HUDEP-2 (cell line): ENCODE data around the gene TMOD1.
"Not testable (repeated sequence)": the region's sequence is repeated elsewhere in the genome, so short reads cannot be mapped to it uniquely, and the experiment has no call there.

Source experiments
- DNase-seq, 76 experiments: peaks; one replicate each; lab custom pipeline; 2025; ENCODE audit not compliant: unreplicated experiment in 76 of 76; lab: John Stamatoyannopoulos, UW

Gene TMOD1

DNA sequence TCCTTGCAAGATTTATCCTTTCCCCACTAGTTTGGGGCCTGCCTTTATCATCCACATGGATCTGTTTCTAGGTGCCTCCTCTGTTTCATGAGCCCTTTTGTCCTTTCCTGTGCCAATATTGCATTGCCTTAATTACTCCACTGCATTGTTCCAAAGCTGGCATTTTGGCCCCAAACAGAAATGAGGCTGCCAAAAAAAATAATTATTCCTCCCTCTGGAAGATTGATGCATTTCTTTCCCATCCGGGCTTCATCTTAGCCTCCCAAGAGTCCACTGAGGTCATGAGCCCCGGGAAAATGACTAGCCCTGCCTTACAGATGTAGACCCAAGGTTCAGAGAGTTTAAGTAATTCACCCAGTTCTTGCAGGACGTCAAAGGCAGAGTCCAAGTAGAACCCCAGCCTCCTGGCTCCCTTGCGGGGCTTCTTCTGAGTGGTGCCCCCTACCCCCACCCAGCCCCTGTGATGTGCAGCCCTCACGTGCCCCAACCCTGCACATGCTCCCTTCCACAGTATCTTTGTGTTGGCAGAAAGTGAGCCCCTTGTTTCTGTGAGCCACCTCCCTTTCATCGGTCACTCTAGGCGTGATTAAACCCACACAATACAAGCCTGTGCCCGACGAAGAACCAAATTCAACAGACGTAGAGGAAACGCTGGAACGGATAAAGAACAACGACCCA lies 62.1 kb downstream of the TMOD1 start:
- DNase-seq, result no peak

DNA sequence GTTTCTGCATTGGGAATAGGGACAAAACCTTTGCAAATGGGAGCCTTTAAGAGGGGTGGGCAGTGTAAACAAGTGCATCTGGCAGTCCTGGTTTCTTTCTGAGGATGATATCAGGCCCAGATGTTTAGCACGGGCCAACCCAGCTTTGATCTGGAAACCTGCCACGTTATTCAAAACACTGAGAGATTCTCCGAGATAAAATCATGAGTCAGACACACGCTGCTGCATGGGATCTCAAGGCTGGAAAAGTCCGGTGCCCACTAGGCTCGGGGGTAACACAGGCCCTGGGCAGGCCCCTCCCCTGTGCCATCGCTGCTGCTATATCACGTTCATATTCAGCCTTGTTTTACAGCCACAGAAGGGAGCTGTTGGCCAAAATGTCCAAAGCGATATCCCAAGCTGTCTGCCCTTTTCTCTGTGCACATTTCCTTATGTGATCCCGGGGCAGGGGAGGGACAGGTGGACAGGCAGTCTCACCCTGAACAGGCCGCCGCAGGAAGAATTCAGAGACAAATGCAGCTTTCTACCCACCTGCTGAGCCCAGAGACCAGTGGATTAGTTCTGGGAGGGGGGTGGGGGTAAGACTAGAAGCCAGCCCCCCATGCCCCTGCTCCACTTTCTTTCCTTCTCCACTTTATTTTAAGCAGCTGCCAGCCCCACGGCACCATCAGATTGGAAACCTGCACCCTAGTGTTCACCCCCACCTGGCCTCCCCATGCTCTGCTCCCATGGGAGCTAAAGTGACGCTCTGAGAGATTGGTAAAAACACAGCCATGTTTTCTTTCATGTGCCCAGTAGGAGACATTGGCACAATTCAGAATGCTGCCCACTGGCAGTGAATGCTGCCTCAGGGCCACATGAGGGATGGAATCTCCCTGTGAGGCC lies 63.1 kb downstream of the TMOD1 start:
- DNase-seq, result peak in 72 of 76 experiments; percentile 8 to 94 (median 76)

DNA sequence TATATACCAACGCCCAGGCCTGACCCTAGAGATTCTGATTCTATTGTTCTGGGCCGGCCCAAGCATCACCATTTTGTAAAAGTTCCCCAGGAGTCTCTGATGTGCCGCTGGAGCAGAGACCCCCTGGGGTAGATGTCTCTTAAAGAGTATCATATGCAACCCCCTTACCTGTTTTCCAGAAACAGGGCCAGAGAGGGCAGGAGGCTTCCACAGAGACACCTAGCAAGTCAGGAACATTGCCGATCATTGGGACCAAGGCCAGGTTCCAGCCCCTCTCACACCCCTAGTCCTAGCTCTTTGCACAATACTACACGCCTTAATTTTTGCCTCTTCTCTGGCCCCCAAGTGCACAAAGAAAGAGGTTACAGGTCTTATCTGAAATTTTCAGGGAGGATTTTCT lies 63.8 kb downstream of the TMOD1 start:
- no peak for DNase-seq

DNA sequence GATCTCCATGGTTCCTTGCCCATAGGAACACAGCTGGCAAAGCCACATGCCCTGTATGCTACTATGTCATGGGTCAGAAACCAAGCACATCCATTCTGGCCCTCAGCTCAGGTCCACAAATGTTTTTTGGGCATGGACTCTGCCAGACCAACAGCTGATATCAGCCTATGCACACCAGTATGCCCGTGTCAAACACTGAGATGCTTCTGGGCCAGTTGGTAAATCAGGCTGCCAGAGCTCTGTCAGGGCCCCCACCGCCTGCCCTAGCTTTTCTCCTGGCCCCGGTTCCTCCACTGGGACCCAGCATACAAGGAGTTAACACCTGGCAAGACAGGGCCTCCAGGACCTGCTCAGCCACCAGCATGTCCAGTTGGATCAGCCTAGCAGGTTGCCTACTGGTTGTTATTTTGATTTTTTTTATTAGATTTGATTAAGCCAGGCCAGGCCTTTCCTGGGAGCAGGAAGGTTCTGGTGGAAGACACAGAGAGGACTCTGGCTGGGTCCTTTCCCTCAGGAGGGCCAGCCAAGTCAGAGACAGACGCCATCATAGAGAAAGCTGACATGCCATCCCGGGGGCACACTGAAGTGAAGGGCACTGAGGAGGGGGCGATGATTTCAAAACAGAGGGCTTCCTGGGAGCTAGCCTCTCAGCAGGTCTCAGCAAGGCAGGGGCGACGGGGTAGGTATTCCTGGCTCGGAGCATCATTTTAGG lies 65.9 kb downstream of the TMOD1 start:
- peak in 1 of 76 experiments; percentile 27 for DNase-seq

DNA sequence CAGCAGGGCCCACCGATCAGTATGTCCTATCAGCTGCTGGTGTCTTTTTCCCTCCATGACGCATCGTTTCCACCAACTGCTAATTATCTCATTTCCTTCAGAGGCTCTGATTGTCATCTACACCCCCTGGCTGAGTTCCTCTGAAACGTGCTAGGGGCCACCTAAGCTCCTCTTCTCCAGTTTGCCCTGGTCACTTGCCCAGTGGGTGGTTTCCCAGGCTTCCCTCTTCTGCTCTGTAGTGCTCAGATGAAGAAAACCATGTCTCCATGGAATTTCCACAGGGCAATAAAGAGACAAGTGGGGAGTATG lies 66.4 kb downstream of the TMOD1 start:
- peak in 68 of 76 experiments; percentile 10 to 91 (median 54) for DNase-seq

DNA sequence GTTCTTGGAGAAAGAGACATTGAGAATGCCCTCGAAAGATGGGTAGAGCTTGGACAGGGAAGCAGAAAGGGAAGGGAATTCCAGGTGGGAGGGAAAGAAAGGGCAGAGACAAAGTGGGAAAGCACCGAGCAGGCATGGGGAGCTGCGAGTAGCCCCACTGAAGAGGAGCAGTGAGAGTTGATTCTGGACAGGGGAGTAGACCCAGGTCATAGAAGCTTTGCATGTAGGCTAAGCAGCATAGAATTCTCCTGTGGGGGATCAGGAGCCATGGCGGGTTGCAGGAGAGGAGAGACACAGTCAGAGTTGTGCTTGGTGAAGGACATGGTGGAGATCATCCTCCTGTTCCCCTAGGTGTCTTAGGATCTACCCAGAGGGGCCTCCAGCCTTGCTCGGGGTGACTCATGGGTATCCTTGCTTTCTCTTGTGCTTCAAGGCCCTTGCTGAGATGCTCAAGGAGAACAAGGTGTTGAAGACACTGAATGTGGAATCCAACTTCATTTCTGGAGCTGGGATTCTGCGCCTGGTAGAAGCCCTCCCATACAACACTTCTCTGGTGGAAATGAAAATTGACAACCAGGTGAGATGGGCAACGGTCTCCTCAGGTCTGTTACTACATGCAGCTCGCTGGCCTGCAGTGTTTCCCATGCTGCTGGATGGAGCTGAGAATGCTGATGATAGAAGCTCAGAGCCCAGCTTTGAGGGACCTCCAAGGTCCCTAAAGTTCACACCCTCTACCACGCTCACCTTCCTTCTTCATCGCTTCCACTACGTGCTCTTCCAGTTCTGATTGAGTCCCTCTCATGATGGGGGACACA lies 67.2 kb downstream of the TMOD1 start:
- no peak for DNase-seq

DNA sequence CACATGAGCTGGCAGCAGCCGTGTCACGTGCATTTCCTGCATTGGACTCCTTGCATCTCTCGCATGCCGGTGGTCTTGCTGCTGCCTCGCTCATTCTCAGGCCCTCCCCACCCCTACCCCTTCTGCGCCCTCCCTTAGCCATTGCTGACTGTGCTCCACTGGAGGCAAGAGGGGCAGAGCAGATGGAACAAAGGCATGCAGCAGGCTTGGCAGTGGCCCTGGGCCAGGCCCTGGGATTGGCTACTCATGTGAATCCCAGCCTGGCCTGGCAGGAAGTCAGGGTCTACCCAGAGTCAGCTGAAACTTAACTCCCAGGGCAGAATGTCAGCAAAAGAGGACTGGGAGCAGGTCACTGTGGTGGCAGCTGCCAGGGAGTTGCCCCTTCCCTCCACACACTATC lies 69.4 kb downstream of the TMOD1 start:
- DNase-seq, result no peak

DNA sequence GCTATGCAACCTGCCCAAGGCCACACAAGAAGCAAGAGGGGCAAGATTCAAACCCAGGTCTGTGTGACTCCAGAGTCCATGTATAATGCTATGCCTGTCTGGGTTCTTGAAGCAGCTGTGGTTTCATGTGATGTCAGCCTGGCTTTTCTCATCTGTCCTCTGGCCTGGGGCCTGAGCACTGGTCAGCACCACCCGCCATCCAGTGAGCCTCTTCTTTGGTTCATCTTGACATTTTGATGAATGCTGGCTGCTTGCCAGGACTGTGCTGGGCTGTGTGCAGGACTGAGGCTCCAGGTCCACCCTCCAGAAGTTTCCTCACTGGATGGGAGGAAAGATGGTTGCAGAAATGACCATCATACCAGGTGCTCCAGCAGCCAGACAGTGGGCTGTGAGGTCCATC lies 70.2 kb downstream of the TMOD1 start:
- DNase-seq, result peak in 1 of 76 experiments; percentile 0

DNA sequence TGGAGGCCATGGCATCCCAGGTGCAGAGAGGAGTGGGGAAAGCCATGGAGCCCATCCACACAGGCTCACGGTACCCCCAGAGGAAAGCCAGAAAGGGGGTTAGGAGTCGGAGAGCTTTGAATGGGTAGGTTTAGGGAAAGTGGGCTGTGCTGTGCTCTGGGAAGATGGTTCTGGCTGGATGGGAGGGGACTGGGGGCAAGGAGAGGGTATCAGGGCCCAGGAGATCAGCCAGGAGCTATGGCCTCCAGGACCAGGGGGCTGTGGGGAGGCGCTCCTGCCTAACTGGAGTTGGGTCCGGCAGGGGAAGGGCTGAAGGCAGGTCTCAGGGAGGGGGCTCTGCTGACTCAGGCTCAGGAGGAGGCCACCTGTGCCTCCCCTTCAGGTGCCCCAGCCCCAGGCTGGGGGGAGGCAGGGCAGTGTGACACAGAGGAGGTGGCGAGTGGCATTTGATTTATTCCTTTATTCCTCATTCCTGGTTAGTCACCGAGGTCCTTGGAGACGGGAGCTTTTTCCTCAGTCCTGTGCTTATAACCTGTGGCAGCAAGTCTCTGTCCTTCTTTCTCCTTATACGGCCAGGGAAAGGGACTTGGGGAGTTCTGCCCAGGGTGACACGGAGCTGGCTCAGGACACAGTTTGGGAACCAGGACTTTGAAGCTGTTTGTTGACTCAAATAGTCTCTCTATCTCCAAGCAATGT lies 70.9 kb downstream of the TMOD1 start:
- no peak for DNase-seq

DNA sequence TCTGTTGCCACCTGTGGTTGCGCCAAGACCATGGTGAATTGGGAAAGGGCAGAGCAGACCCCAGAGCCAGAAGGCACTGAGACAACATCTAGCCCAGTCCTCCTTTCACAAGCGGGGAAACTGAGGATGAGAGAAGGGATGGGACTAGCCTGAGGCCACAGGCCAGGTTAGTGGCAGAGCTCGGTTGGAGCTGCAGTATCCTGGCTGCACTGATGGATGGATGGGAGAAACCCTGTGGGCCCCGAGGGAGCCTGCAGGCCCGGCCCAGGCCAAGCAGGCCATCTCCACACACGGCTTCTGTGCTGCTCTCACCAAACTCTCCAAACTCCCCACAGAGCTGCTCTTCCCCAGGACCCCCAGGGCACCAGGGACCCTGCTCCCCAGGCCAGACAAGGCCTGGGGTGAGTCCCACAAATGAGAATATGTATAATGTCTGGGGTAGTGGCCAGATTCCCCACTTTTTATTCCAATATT lies 71.5 kb downstream of the TMOD1 start:
- DNase-seq, result no peak

DNA sequence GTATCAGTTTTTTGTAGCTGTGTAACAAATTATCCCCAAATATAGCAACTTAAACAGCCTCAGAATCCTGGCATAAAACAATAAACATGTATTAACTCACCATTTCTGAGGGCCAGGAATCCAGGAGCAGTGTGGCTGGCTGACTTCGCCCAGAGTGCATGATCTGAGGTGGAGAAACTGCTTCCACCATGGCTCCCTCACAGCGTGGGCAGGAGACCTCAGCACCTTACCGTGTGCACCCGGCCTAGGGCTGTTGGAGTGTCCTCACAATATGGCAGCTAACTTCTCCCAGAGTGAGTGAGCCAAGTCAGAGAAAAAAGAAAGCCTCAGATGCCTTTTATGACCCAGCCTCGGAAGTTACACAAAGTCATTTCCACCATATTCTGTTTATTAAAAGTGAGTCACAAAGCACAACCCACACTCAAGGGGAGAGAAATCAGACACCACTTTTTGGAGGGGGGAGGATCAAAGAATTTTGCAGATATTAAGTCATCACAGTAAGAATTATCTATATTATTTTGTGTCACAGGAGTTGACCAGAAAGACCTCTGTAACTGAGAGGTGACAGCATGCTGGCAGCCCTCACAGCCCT lies 72.1 kb downstream of the TMOD1 start:
- DNase-seq, result no peak

DNA sequence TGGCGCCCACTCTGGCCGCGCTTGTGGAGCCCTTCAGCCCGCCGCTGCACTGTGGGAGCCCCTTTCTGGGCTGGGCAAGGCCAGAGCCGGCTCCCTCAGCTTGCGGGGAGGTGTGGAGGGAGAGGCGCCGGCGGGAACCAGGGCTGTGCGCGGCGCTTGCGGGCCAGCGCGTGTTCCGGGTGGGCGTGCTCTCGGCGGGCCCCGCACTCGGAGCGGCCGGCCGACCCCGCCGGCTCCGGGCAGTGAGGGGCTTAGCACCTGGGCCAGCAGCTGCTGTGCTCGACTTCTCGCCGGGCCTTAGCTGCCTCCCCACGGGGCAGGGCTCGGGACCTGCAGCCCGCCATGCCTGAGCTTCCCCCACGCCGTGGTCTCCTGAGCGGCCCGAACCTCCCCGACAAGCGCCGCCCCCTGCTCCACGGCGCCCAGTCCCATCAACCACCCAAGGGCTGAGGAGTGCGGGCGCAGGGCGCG lies 72.7 kb downstream of the TMOD1 start:
- not testable (repeated sequence) for DNase-seq

DNA sequence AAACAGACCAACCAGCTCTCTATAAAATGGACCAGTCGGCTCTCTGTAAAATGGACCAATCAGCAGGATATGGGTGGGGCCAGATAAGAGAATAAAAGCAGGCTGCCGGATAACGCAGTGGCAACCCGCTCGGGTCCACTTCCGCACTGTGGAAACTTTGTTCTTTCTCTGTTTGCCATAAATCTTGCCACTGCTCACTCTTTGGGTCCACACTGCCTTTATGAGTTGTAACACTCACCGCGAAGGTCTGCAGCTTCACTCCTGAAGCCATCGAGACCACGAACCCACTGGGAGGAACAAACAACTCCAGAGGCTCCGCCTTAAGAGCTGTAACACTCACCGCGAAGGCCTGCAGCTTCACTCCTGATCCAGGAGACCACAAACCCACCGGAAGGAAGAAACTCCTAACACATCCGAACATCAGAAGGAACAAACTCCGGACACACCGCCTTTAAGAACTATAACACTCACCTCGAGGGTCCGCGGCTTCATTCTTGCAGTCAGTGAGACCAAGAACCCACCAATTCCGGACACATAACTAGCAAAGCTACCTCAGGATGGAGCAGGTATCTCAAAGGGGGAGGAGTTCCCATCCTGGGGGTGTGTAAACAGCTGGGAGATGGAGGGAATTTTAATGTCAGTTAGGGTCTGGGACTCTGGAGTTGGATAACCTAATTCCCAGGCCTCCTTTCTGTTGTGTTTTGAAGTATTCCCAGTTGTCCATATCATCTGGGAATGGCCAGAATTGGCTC lies 73.6 kb downstream of the TMOD1 start:
- not testable (repeated sequence) for DNase-seq

DNA sequence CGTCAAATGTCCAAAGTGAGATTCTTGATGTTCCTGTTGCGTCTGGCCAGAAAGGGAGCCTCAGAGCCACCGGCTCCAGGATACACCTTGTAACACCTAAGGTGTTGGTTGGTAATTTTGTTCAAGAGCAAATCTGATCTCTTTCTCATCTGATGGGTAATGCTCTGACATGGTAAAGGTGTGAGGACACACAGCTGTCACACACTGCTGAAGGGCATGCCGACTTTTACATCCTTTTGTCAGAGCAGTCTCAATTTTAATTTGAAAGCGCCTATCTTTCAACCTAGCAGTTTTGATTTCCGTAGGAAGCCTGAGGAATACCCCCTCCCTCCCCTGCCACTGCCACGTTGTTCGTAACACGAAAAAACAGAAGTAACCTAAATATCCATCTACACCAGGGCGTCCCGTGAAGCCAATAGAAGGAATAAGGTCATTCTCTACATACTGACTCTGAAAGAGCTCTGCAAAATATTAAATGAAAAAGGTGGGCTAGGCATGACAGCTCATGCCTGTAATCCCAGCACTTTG lies 74.3 kb downstream of the TMOD1 start:
- no peak for DNase-seq

DNA sequence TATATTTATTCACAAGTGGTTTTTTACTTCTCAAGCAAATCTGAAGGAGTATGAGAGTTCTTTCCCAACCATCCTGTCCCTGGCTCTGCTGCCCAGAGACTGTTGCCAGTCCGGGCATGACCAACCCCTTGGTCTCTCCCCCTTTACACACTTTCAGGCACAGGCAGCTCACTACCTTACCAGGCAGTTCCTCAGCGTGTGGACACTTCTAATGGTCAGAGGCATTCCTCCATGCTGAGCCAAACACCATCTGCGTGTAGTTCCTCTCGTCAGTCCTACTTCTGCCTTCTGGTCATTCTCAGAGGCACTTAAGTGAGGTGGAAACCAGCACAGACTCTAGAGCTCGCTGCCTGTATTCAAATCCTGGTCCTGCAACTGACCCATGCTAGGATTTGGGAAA lies 75.6 kb downstream of the TMOD1 start:
- DNase-seq, result no peak

DNA sequence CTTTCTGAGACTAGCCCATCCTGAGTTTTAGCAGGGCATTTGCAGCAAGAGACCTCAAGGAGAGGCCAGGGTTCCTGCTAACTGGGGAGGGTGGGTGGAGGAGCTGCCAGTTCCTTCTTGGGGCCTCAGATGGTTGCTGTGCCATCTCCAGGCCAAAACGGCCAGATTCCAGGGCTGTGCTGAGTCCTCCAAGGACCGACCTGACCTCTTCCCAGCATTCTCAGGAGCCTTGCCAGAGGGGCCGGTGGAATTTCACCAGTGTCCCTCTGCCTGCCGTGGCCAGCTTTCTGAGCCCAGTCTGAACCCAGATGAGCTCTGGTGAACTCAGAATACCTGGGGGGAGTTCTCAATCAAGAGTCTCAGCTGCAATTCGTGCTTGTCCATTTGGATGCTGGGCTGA lies 77.4 kb downstream of the TMOD1 start:
- DNase-seq, result no peak

DNA sequence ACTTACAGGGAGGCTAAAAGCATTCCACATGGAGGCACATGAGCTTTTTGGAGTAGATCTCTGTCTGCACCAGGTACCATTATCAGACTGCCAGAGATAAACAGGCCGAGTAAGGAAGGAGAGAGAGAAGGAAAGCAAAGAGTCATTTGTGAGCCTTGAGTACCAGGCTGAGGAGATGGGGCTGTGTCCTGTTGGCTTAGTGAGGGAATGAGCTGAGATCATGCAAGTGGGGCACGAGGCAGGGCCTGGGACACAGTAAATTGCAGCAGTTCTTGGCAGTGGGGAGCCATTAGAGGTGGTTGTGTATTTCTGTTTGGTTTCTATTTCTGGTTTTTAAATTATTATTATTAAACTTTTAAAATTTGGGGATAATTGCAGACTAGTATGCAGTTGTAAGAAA lies 78.4 kb downstream of the TMOD1 start:
- no peak for DNase-seq

DNA sequence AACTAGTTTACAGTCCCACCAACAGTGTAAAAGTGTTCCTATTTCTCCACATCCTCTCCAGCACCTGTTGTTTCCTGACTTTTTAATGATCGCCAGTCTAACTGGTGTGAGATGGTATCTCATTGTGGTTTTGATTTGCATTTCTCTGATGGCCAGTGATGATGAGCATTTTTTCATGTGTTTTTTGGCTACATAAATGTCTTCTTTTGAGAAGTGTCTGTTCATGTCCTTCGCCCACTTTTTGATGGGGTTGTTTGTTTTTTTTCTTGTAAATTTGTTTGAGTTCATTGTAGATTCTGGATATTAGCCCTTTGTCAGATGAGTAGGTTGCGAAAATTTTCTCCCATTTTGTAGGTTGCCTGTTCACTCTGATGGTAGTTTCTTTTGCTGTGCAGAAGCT lies 80.1 kb downstream of the TMOD1 start:
- not testable (repeated sequence) for DNase-seq

DNA sequence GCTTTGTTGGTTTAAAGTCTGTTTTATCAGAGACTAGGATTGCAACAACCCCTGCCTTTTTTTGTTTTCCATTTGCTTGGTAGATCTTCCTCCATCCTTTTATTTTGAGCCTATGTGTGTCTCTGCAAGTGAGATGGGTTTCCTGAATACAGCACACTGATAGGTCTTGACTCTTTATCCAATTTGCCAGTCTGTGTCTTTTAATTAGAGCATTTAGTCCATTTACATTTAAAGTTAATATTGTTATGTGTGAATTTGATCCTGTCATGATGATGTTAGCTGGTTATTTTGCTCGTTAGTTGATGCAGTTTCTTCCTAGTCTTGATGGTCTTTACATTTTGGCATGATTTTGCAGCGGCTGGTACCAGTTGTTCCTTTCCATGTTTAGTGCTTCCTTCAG lies 83.3 kb downstream of the TMOD1 start:
- not testable (repeated sequence) for DNase-seq
